Hematopoietic multipotent progenitor cell treated with erythropoietin and hydrocortisone succinate and interleukin-3 and kit ligand, for 8 days (in vitro differentiated cells): ENCODE measurements around the gene WNT2B.

Experiments used
- DNase-seq: peaks from one replicate; pipeline ENCODE4 v3.0.0-alpha.2; 2015

The WNT2B gene

GRCh38 chr1:112505400-112505785 lies 3.4 kb upstream of the WNT2B start:
- no peak for DNase-seq

DNA sequence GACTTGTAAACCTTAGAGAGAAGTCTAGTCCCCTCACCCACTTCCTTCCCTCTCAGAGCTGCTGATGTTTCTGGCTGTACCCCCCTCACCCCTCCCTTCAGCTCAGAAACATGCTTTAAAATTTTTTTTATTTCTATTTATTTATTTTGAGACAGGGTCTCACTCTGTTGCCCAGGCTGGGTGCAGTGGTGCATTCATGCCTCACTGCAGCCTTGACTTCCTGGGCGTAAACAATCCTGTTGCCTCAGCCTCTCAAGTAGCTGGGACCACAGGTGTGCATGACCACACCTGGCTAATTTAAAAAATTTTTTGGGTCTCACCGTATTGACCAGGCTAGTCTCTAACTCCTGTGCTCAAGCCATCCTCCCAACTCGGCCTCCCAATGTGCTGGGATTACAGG lies 2.9 kb upstream of the WNT2B start:
- DNase-seq: no peak

DNA sequence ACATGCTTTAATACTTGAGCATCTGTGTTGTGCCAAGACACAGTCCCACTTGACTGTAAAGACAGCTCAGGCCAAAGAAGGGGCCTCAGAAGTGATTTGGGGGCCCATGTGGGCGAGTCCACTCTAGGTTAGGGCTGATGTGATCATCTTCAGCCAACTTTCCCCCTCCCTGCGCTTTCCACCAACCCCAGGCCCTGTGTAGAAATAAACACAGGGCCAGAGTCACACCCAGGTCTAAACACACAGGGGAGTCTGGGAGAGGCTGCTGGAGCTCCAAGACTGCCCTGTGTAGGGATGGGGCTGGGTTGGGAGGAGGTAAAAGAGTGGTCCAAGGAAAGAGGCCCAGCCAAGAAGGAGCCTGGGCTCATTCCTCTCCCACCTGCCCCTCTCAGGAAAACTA lies 2.5 kb upstream of the WNT2B start:
- DNase-seq: no peak

- DNase-seq: no peak
Observed at GRCh38 chr1:112506731-112507130, 2.0 kb upstream of the WNT2B start.

- no peak for DNase-seq
Observed at GRCh38 chr1:112507336-112507735, 1.4 kb upstream of the WNT2B start.

DNA sequence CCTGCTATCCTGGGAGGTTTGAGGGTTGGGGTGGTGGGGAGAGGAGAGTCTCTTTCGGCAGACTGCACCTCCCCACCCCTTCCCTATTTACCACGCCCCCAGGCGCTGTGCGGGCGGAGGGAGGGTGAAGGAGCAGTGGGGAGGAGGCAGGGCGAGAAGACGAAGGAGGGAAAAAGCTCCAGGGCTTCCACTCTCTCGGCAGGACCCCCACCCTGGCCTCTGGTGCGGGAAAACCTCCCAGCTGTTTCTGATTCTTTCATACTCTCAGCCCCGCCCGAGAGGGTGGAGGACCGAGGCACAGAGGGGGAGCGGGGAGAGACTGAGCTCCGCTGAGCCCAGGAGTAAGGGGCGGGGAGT lies 866 bp upstream of the WNT2B start:
- no peak for DNase-seq

DNA sequence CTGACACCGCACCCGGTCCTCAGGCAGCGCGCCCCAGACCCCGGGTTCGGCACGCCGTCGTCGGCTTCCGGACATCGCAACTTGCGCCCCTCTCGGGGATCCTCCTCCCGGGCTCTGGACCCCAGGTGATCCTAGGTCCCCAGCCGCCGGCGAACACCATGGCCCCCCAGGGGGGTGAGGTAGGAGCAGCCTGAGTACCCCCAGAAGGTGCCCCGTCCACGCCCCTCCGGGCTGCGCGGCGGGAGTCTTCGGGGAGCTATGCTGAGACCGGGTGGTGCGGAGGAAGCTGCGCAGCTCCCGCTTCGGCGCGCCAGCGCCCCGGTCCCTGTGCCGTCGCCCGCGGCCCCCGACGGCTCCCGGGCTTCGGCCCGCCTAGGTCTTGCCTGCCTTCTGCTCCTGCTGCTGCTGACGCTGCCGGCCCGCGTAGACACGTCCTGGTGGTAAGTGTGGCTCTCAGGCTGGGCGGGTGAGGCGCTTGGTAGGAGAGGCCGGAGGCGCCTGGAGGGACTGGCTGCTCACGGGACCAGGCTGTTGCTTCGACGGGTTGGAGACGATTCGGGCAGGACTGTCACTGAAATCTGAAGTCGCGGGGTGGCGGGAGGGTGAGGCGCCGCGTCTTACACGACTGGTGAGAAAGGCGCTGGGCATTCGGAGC lies 367 bp downstream of the WNT2B start:
- DNase-seq: no peak

DNA sequence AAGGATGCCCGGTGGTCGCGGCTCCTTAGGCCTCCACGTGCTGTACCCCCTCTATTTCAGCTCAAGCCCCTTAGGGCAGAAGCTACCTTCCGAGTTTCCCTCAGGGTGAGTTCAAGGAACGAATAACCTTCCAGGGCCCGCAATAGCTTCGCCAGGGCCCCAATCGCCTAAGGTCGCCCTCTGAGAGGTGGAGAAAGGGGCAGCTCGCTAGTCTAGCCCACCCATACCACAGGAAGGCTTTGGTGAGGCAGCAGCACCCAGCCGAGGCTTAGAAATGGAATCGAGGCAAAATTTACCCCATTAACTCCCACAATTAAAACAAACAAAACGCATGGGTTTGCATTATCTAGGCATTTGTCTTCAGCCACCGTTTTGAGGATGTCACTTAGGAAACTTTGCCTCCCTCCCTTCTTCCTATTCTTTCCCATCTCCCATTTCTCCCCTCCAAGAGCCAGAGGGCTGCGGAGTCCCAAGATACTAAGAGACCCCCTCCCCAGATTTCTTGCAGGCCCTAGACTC lies 954 bp downstream of the WNT2B start:
- DNase-seq: no peak

DNA sequence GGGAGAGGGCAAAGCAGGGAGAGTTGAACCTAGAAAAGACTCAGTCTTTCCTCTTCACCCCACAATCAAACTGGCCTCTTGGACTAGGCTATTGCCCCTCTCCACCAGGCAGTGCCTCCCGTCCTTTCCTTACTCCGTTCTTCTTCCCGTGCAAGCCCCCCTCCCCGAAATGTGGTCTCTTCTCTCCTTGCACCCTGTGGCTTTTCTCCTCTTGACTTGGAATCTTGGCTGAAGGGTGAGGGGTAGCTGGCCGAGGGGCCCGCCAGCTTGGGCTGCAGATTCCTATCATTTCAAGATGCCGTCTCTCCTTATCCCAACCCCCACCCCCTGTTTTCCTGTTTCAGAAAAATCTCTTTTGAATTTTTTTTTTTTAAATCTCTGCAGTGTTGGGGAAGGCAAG lies 1.6 kb downstream of the WNT2B start:
- no peak for DNase-seq

DNA sequence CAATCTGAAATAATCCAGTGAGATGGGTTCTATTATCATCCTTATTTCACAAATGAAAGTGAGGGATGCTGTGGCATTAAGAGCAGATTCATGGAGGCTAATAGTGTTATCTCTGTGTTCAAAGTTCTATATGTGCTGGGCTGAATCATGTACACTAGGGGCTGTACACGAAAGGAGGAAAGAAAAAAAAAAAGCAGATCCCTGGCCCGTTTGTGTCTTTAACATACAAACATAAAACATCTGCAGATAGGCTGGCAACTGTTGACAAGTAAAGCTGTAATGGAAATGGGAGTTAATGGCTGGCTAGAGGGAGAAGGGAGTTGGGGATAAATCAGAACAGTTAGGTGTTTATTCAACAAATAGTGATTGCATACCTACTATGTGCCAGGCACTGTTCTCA lies 3.1 kb downstream of the WNT2B start:
- no peak for DNase-seq

GRCh38 chr1:112513112-112513870 lies 4.5 kb downstream of the WNT2B start:
- no peak for DNase-seq

- DNase-seq: no peak
Observed at GRCh38 chr1:112514901-112515300, 6.1 kb downstream of the WNT2B start.

- no peak for DNase-seq
Observed at GRCh38 chr1:112515311-112516009, 6.7 kb downstream of the WNT2B start.

GRCh38 chr1:112516141-112516540 lies 7.4 kb downstream of the WNT2B start:
- no peak for DNase-seq

DNA sequence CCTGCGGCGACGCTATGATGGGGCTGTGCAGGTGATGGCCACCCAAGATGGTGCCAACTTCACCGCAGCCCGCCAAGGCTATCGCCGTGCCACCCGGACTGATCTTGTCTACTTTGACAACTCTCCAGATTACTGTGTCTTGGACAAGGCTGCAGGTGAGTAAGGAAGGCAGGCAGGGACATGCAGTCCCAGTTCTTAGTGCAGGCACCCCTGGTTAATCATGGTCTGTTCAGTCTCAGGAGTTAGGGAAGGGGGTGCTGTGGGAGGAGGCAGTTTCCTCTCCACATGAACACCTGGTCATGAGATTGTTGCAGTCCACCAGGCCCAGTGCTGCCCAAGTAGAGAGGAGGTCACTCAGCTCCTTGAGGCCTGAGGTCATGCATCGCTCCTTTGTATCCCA lies 8.5 kb downstream of the WNT2B start:
- no peak for DNase-seq

- no peak for DNase-seq
Observed at GRCh38 chr1:112517646-112518045, 8.9 kb downstream of the WNT2B start.

DNA sequence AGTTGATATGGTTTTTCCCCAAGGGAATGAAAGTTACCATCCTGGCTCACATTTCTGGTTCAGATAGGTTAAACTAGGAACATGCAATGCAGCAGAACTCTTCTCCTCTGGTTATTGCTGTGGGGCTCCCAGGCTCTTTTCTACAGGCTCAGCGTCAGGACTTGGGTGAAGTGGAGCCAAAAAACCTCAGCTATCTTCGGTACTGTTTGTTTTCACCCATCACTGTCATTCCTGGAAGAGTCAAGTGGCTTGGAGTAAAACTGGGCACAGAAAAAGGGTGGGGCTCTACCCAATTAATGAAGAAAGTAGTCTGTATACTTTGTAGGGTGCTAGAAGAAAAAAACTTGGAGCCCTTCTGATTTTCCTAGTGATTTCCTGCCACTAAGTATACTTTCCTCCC lies 9.4 kb downstream of the WNT2B start:
- no peak for DNase-seq

DNA sequence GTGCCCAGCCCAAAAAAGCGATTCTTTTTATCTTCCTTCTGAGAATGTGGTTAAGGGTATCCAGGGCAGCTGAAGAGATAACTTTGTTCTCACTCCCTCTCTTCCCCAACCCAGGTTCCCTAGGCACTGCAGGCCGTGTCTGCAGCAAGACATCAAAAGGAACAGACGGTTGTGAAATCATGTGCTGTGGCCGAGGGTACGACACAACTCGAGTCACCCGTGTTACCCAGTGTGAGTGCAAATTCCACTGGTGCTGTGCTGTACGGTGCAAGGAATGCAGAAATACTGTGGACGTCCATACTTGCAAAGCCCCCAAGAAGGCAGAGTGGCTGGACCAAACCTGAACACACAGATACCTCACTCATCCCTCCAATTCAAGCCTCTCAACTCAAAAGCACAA lies 11.4 kb downstream of the WNT2B start:
- no peak for DNase-seq

- DNase-seq: no peak
Observed at GRCh38 chr1:112522621-112523020, 13.9 kb downstream of the WNT2B start.

GRCh38 chr1:112524251-112524650 lies 15.5 kb downstream of the WNT2B start:
- DNase-seq: no peak

DNA sequence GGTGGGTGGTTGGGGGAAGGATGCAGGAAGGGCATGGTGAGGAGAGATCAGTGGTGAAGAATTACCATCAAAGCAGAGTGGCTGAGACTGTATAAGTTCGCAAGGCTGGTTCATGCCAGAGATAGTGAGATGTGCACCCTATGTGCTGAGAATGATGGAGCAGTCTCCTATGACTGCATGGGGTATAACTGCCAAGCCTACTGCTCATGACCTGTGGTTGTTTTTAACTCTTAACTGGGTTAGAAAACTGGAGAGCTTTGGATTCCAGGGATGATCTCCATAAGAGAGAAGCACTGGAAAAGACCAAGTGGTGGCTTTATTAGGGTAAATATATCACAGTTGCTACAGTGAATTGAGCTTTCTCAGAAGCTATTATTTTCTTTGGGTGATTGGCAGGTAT lies 16.2 kb downstream of the WNT2B start:
- DNase-seq: no peak

GRCh38 chr1:112527266-112528010 lies 18.7 kb downstream of the WNT2B start:
- no peak for DNase-seq

- DNase-seq: no peak
Observed at GRCh38 chr1:112528076-112528475, 19.3 kb downstream of the WNT2B start.
